Uterus (tissue), 2 donors: ENCODE data around the gene NHSL1.

Experiments
- POLR2A ChIP-seq, 2 donors: fragments of 450-650 bp; IDR thresholded peaks; one replicate each; pipeline ENCODE4 v1.6.1; 2016; ENCODE audit warnings: antibody characterized with exemption in 2 of 2, mild to moderate bottlenecking in 1 of 2, moderate library complexity in 1 of 2
- TF ChIP-seq, protein P1 (sequence below), 4 experiments: fragments of 200-600 bp in 2 of 4; fragments of 450-650 bp in 2 of 4; sonication (generic) in 2 of 4; IDR thresholded peaks; one replicate each; pipeline ENCODE4 v1.5.1; 2016 to 2019; ENCODE audit warnings: antibody characterized with exemption in 4 of 4, mild to moderate bottlenecking in 2 of 4, moderate library complexity in 1 of 4

DNA sequence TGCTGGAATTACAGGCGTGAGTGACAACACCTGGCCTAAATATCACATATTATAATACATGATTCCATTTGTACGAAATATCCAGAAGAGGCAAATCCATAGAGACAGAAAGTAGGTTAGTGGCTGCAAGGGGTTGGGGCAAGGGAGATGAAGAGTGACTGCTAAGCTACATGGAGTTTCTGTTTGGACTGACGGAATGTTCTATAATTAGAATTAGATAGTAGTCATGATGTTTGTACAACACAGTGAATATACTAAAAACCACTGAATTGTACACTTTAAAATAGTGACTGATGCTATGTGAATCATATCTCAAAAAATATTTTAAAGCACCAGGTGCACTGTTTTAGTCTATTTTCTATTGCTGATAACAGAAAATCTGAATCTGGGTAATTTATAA is 99.0 kb downstream of the NHSL1 start:
- TF ChIP-seq, protein P1, sequence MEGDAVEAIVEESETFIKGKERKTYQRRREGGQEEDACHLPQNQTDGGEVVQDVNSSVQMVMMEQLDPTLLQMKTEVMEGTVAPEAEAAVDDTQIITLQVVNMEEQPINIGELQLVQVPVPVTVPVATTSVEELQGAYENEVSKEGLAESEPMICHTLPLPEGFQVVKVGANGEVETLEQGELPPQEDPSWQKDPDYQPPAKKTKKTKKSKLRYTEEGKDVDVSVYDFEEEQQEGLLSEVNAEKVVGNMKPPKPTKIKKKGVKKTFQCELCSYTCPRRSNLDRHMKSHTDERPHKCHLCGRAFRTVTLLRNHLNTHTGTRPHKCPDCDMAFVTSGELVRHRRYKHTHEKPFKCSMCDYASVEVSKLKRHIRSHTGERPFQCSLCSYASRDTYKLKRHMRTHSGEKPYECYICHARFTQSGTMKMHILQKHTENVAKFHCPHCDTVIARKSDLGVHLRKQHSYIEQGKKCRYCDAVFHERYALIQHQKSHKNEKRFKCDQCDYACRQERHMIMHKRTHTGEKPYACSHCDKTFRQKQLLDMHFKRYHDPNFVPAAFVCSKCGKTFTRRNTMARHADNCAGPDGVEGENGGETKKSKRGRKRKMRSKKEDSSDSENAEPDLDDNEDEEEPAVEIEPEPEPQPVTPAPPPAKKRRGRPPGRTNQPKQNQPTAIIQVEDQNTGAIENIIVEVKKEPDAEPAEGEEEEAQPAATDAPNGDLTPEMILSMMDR (IDR thresholded peaks at IDR 0.05), result no peak
- TF ChIP-seq POLR2A (IDR thresholded peaks at IDR 0.05), result no peak
